ENCODE data around the gene CSNK1G3.

DNA sequence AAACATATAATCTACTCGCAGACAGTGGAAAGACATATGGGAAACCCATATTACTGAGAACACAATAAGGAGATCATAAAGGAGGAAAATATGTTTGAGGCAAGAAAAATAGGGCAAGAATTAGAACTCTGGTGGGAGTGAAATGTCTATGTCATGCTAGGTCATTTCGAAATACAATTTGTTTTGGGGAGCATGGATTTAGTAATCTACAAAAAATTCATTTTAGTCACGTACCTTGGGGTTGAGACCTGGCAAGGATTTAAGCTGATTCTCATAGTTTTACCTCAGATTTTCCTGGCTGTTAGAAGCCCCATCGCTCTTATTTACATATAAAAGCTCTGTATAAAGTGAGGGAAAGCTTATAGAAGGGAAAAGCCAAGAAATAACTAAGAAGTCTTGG is 11.5 kb upstream of the CSNK1G3 start:
- TF ChIP-seq EZH2 (IDR thresholded peaks at IDR 0.05; ENCODE audit: insufficient read depth, poor library complexity, severe bottlenecking) (no peak), EZH2phosphoT487 (IDR thresholded peaks at IDR 0.05; ENCODE audit: insufficient read depth, low read depth) (no peak)

Measured in GM23248 (cell line).